HT1080 (cell line): ENCODE measurements around the gene PCDHA1. TPM values are rescaled to one million over a fixed set of nuclear protein-coding genes. Genes with fewer than 3 reads are reported as not detected.
"Not testable (repeated sequence)": the region's sequence is repeated elsewhere in the genome, so short reads cannot be mapped to it uniquely, and the experiment has no call there.

Source experiments
- DNase-seq: peaks from one replicate; pipeline ENCODE4 v3.0.0-alpha.2; 2015; ENCODE audit warnings: low read depth
- total RNA-seq: library from RNA; depleted of rRNA; stranded (reverse); fragments of >200 nt; shearing (Covaris generic); gene quantifications from 2 replicates; pipeline ENCODE4 v1.2.3, GENCODE V29; 2014

The PCDHA1 gene
- total RNA-seq, 1 experiment from 2014 or later: 0.23 TPM

DNA sequence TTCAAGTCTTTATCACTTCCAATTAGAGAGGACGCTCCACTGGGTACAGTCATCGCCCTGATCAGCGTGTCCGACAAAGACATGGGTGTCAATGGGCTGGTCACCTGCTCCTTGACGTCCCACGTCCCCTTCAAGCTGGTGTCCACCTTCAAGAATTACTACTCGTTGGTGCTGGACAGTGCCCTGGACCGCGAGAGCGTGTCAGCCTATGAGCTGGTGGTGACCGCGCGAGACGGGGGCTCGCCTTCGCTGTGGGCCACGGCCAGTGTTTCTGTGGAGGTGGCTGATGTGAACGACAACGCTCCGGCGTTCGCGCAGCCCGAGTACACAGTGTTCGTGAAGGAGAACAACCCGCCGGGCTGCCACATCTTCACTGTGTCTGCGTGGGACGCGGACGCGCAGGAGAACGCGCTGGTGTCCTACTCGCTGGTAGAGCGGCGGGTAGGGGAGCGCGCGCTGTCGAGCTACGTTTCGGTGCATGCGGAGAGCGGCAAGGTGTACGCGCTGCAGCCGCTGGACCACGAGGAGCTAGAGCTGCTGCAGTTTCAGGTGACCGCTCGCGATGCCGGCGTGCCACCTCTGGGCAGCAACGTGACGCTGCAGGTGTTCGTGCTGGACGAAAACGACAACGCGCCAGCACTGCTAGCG, 22.4 kb downstream of the PCDHA1 start:
- DNase-seq: not testable (repeated sequence)

DNA sequence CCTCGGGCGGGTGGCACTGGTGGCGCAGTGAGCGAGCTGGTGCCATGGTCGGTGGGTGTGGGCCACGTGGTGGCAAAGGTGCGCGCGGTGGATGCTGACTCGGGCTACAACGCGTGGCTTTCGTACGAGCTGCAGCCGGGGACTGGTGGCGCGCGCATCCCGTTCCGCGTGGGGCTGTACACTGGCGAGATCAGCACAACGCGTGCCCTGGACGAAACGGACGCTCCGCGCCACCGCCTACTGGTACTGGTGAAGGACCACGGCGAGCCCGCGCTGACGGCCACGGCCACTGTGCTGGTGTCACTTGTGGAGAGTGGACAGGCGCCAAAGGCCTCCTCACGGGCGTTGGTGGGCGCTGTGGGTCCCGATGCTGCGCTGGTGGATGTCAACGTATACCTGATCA, 22.9 kb downstream of the PCDHA1 start:
- DNase-seq: no peak

DNA sequence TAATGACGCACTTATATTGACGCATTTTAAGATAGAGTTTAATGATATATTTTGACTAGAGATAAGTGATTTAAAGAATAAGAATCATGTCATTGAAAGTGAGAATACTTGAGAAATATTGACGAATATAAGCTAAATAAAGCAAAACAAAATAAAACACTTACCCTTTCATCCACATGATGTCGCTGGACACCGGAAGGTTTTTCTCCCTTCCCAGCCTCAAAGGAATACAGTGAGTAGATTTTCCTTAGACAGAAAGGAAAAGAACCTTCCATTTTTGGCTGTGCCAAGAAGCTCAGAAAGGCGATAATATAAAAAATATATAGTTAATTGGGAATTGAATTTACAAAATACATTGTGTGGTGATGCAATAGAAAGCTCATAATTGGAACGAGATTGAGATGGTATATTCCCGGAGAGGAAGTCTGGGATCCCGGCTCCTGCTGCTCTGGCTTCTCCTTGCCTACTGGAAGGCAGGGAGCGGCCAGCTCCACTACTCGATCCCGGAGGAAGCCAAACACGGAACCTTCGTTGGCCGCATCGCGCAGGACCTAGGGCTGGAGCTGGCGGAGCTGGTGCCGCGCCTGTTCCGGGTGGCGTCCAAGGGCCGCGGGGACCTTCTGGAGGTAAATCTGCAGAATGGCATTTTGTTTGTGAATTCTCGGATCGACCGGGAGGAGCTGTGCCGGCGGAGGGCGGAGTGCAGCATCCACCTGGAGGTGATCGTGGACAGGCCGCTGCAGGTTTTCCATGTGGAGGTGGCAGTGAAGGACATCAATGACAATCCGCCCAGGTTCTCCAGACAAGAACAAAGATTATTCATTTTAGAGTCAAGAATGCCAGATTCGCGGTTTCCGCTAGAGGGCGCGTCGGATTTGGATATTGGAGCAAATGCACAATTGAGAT, 35.7 kb downstream of the PCDHA1 start, which contains the start of gene PCDHA5:
PCDHA5 (plus strand) TSS at position 239 of the 906 bp plus-strand sequence.
- DNase-seq: peak; percentile 26

DNA sequence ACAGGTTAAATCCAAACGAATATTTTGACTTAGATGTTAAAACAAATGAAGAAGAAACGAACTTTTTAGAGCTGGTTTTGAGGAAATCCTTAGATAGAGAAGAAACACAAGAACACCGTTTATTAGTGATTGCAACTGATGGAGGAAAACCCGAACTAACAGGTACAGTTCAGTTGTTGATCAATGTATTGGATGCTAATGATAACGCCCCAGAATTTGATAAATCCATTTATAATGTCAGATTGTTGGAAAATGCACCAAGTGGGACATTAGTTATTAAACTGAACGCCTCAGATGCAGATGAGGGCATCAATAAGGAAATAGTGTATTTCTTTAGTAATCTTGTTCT, 36.3 kb downstream of the PCDHA1 start:
- no peak for DNase-seq

DNA sequence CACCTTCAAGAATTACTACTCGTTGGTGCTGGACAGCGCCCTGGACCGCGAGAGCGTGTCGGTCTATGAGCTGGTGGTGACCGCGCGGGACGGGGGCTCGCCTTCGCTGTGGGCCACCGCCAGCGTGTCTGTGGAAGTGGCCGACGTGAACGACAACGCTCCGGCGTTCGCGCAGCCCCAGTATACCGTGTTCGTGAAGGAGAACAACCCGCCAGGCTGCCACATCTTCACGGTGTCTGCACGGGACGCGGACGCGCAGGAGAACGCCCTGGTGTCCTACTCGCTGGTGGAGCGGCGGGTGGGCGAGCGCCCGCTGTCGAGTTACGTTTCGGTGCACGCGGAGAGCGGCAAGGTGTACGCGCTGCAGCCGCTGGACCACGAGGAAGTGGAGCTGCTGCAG, 37.0 kb downstream of the PCDHA1 start:
- DNase-seq: not testable (repeated sequence)

DNA sequence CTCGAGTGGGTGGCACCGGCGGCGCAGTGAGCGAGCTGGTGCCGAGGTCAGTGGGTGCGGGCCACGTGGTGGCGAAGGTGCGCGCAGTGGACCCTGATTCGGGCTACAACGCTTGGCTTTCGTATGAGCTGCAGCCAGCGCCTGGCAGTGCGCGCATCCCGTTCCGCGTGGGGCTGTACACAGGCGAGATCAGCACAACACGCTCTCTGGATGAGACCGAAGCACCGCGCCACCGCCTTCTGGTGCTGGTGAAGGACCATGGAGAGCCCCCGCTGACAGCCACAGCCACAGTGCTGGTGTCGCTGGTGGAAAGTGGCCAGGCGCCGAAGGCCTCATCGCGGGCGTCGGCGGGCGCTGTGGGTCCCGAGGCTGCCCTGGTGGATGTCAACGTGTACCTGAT, 37.5 kb downstream of the PCDHA1 start:
- no peak for DNase-seq

DNA sequence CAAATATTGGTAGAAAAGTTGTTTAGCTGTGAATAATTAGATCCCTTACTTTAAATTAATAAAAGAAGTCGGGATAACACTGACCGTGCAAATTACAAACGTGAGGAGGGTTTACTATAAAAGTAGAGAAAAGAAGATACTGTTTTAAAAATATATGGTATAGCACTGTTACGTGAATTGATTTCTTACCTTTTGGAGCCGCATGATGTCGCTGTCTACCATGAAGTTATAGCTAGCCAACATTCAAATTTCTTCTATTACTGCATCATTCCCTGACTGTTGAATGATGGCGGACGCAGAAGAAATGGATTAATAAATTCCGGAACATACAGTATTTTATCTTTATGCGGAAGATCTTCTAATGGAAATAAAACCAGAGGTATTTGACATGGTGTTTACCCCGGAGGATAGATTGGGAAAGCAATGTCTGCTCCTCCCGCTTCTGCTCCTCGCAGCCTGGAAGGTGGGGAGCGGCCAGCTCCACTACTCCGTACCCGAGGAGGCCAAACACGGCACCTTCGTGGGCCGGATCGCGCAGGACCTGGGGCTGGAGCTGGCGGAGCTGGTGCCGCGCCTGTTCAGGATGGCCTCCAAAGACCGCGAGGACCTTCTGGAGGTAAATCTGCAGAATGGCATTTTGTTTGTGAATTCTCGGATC, 41.9 kb downstream of the PCDHA1 start, which contains the start of gene PCDHA6:
PCDHA6 (plus strand) TSS at position 257 of the 658 bp plus-strand sequence; CDS start at position 389, 132 bp downstream.
- no peak for DNase-seq

DNA sequence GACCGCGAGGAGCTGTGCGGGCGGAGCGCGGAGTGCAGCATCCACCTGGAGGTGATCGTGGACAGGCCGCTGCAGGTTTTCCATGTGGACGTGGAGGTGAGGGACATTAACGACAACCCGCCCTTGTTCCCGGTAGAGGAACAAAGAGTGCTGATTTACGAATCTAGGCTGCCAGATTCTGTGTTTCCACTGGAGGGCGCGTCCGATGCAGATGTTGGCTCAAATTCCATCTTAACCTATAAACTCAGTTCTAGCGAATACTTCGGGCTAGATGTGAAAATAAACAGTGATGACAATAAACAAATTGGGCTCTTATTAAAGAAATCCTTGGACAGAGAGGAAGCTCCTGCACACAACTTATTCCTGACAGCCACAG, 42.4 kb downstream of the PCDHA1 start:
- no peak for DNase-seq

DNA sequence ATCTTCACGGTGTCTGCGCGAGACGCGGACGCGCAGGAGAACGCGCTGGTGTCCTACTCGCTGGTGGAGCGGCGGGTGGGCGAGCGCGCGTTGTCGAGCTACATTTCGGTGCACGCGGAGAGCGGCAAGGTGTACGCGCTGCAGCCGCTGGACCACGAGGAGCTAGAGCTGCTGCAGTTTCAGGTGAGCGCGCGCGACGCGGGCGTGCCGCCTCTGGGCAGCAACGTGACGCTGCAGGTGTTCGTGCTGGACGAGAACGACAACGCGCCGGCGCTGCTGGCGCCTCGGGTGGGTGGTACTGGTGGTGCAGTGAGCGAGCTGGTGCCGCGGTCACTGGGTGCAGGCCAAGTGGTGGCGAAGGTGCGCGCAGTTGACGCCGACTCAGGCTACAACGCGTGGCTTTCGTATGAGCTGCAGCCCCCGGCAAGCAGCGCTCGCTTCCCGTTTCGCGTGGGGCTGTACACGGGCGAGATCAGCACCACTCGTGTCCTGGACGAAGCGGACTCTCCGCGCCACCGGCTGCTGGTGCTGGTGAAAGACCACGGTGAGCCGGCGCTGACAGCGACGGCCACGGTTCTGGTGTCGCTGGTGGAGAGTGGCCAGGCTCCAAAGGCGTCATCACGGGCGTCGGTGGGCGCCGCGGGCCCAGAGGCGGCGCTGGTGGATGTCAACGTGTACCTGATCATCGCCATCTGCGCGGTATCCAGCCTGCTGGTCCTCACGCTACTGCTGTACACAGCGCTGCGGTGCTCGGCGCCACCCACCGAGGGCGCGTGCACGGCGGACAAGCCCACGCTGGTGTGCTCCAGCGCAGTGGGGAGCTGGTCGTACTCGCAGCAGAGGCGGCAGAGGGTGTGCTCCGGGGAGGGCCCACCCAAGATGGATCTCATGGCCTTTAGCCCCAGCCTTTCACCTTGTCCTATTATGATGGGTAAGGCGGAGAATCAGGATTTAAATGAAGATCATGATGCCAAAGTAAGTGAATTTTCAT, 43.9 kb downstream of the PCDHA1 start:
- not testable (repeated sequence) for DNase-seq

DNA sequence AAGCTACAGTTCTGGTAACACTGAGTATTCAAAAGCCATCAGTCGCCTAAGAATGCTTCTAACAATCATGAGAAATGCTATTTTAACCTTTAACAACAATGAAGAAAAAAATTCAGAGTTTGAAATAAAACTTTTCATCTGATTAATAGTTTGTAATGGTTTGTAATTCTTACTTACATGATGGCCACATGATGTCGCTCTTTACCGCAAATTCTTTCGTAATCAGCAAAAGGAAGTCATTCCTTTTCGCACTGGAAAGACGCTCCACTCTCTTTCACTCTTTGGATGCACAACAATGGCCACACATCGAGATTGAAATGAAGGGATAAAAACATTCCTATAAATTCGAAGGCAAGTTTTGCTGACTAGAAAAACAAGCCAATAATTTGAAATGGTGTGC, 48.1 kb downstream of the PCDHA1 start, which contains the start of gene PCDHA7:
PCDHA7 (plus strand) TSS at position 277 of the 400 bp plus-strand sequence; CDS start at position 392, 115 bp downstream.
- no peak for DNase-seq

DNA sequence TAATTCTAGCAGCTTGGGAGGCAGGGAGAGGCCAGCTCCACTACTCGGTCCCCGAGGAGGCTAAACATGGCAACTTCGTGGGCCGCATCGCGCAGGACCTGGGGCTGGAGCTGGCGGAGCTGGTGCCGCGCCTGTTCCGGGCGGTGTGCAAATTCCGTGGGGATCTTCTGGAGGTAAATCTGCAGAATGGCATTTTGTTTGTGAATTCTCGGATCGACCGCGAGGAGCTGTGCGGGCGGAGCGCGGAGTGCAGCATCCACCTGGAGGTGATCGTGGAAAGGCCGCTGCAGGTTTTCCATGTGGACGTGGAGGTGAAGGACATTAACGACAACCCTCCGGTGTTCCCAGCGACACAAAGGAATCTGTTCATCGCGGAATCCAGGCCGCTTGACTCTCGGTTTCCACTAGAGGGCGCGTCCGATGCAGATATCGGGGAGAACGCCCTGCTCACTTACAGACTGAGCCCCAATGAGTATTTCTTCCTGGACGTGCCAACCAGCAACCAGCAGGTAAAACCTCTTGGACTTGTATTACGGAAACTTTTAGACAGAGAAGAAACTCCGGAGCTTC, 48.6 kb downstream of the PCDHA1 start:
- not testable (repeated sequence) for DNase-seq

DNA sequence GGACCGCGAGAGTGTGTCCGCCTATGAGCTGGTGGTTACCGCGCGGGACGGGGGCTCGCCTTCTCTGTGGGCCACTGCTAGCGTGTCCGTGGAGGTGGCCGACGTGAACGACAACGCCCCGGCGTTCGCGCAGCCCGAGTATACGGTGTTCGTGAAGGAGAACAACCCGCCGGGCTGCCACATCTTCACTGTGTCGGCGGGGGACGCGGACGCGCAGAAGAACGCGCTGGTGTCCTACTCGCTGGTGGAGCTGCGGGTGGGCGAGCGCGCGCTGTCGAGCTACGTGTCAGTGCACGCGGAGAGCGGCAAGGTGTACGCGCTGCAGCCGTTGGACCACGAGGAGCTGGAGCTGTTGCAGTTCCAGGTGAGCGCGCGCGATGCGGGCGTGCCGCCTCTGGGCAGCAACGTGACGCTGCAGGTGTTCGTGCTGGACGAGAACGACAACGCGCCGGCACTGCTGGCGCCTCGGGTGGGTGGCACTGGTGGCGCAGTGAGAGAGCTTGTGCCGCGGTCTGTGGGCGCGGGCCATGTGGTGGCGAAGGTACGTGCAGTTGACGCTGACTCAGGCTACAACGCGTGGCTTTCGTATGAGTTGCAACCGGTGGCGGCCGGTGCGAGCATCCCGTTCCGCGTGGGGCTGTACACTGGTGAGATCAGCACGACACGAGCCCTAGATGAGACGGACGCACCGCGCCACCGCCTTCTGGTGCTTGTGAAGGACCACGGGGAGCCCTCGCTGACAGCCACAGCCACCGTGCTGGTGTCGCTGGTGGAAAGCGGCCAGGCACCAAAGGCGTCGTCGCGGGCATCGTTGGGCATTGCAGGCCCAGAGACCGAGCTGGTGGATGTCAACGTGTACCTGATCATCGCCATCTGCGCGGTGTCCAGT, 49.9 kb downstream of the PCDHA1 start:
- DNase-seq: no peak

DNA sequence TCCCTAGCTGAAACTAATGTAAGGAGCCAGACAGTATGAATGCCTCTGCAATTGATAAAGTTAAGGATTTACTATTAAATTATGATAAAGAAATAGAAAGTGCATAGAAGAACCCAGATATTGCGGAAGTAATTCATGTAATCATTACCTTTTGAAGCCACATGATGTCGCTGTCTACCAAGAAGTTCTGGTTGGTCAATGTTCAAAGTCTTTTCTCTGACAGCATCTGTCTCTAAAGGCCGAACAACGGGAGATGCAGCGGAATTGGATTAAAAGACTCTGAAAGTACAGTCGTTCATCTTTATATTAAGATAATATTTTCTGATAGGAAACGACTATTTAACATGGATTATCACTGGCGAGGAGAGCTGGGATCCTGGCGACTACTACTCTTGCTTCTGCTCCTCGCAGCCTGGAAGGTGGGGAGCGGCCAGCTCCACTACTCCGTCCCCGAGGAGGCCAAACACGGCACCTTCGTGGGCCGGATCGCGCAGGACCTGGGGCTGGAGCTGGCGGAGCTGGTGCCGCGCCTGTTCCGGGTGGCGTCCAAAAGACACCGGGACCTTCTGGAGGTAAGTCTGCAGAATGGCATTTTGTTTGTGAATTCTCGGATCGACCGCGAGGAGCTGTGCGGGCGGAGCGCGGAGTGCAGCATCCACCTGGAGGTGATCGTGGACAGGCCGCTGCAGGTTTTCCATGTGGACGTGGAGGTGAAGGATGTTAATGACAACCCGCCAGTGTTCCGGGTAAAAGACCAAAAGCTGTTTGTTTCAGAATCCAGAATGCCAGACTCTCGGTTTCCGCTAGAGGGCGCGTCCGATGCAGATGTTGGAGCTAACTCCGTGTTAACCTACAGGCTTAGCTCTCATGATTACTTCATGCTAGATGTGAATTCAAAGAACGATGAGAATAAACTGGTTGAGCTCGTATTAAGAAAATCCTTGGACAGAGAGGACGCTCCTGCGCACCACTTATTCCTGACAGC, 55.3 kb downstream of the PCDHA1 start, which contains the start of gene PCDHA8:
PCDHA8 (plus strand) TSS at position 210 of the 985 bp plus-strand sequence; CDS start at position 345, 135 bp downstream.
- DNase-seq: no peak

DNA sequence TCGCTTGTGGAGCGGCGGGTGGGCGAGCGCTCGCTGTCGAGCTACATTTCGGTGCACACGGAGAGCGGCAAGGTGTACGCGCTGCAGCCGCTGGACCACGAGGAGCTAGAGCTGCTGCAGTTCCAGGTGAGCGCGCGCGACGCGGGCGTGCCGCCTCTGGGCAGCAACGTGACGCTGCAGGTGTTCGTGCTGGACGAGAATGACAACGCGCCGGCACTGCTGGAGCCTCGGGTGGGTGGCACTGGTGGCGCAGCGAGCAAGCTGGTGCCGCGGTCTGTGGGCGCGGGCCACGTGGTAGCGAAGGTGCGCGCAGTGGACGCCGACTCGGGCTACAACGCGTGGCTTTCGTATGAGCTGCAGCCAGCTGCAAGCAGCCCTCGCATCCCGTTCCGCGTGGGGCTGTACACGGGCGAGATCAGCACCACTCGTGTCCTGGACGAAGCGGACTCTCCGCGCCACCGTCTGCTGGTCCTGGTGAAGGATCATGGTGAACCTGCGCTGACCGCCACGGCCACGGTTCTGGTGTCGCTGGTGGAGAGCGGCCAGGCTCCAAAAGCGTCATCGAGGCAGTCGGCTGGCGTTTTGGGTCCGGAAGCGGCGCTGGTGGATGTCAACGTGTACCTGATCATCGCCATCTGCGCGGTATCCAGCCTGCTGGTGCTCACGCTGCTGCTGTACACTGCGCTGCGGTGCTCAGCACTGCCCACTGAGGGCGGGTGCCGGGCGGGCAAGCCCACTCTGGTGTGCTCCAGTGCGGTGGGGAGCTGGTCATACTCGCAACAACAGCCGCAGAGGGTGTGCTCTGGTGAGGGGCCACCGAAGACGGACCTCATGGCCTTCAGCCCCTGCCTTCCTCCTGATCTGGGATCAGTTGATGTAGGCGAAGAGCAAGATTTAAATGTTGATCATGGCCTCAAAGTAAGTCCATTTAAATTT, 57.1 kb downstream of the PCDHA1 start:
- DNase-seq: no peak

DNA sequence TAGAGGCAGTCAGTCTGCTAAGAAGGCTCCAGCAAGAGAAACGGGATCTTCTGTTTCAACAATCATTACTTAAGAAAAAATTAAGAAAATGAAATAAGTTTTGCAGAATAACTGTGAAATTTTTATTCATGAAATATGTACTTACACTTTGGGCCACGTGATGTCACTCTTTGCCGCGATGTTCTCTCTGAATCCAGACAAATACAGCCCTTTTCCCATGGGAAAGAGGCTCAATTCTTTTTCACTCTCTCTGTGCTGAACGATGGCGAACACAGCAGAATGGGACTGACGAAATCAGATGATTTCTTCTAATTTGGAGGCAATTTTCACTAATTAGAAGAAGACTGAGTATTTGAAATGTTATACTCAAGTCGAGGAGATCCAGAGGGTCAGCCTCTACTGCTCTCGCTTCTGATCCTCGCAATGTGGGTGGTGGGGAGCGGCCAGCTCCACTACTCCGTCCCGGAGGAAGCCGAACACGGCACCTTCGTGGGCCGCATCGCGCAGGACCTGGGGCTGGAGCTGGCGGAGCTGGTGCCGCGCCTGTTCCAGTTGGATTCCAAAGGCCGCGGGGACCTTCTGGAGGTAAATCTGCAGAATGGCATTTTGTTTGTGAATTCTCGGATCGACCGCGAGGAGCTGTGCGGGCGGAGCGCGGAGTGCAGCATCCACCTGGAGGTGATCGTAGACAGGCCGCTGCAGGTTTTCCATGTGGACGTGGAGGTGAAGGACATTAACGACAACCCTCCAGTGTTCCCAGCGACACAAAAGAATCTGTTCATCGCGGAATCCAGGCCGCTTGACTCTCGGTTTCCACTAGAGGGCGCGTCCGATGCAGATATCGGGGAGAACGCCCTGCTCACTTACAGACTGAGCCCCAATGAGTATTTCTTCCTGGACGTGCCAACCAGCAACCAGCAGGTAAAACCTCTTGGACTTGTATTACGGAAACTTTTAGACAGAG, 62.5 kb downstream of the PCDHA1 start, which contains the start of gene PCDHA9:
PCDHA9 (plus strand) TSS at position 244 of the 964 bp plus-strand sequence; CDS start at position 358, 114 bp downstream.
- DNase-seq: not testable (repeated sequence)
